K562 (cell line): Measurements from ENCODE around the gene STYXL1. TPM values are rescaled to one million over a fixed set of nuclear protein-coding genes. Genes with fewer than 3 reads are reported as not detected.

Source experiments
- ARID4B ChIP-seq: sonication (generic); formaldehyde crosslinking; IDR thresholded peaks from 2 replicates; pipeline ENCODE4 v1.8.0; 2022; ENCODE audit warnings: mild to moderate bottlenecking, missing genetic modification reagents
- BCL6 ChIP-seq: fragments of 250-450 bp; sonication (Bioruptor Pico); IDR thresholded peaks from 2 replicates; pipeline ENCODE4 v1.4.0; 2020
- CBX1 ChIP-seq: sonication (generic); IDR thresholded peaks from 2 replicates; pipeline ENCODE4 v1.6.1; 2016; ENCODE audit warnings: antibody characterized with exemption, low read depth, mild to moderate bottlenecking
- CLOCK ChIP-seq: fragments of 250-450 bp; sonication (Bioruptor Pico); IDR thresholded peaks from 2 replicates; pipeline ENCODE4 v1.4.0; 2020; ENCODE audit warnings: mild to moderate bottlenecking, moderate library complexity, borderline replicate concordance
- CREB3L1 ChIP-seq: fragments of 450-650 bp; IDR thresholded peaks from 2 replicates; pipeline ENCODE4 v1.6.1; 2014; ENCODE audit warnings: low read depth, mild to moderate bottlenecking, moderate library complexity, borderline replicate concordance
- GTF2B ChIP-seq: IDR thresholded peaks from 2 replicates; pipeline ENCODE4 v1.6.1; 2011; ENCODE audit not compliant: insufficient read length; ENCODE audit errors: extremely low read depth
- NCOA4 ChIP-seq: fragments of 450-650 bp; IDR thresholded peaks from 2 replicates; pipeline ENCODE4 v1.6.1; 2018; ENCODE audit warnings: mild to moderate bottlenecking; ENCODE audit not compliant: partially characterized antibody
- RAD51 ChIP-seq: fragments of 450-650 bp; IDR thresholded peaks from 2 replicates; pipeline ENCODE4 v1.7.1; 2016; ENCODE audit warnings: low read depth, mild to moderate bottlenecking, borderline replicate concordance
- RBBP5 ChIP-seq: fragments of 200-600 bp; sonication (generic); IDR thresholded peaks from 2 replicates; pipeline ENCODE4 v1.6.1; 2012; ENCODE audit warnings: borderline replicate concordance, mild to moderate bottlenecking, low read length, control low read depth, inconsistent platforms; ENCODE audit not compliant: insufficient read depth, poor library complexity, severe bottlenecking
- YY1 ChIP-seq, 3 experiments: IDR thresholded peaks; 2 replicates each; pipeline ENCODE4 v1.6.1; 2011; ENCODE audit warnings: low read length in 2 of 3, mild to moderate bottlenecking in 2 of 3, moderate library complexity in 2 of 3, borderline replicate concordance in 1 of 3, control low read depth in 1 of 3, low read depth in 1 of 3; ENCODE audit not compliant: insufficient read depth in 3 of 3, insufficient replicate concordance in 2 of 3, control insufficient read depth in 1 of 3, insufficient read length in 1 of 3; ENCODE audit errors: extremely low read depth in 1 of 3
- ZBTB33 ChIP-seq: sonication (generic); formaldehyde crosslinking; IDR thresholded peaks from 2 replicates; pipeline ENCODE4 v1.8.1; 2023; ENCODE audit warnings: mild to moderate bottlenecking, missing genetic modification reagents
- ZKSCAN1 ChIP-seq: fragments of 150-350 bp; IDR thresholded peaks from 2 replicates; pipeline ENCODE4 v1.6.1; 2016; ENCODE audit warnings: low read depth, low read length
- polyA plus RNA-seq, 8 experiments: library from polyadenylated mRNA; depleted of rRNA in 4 of 8; stranded (reverse) in 5 of 8; unstranded in 3 of 8; fragments of >200 nt; fragmentation: Nextera tagmentation in 2 of 8; fragmentation: Illumina TruSeq in 1 of 8; extraction: Ambion mirVana in 2 of 8; extraction: Trizol in 1 of 8; gene quantifications; 2 replicates each; pipeline versions ENCODE4 v1.2.1 to v1.2.3, GENCODE V29; 2011 to 2014; ENCODE audit warnings: inconsistent platforms in 1 of 8, missing spikeins in 1 of 8
- total RNA-seq, 7 experiments: library from RNA; depleted of rRNA in 6 of 7; stranded (reverse); fragments of >200 nt in 6 of 7; fragmentation: Illumina TruSeq in 2 of 7; extraction: Trizol in 2 of 7; gene quantifications; 2 replicates each; pipeline versions ENCODE4 v1.2.1 to v1.2.3, GENCODE V29; 2011 to 2021; ENCODE audit warnings: low replicate concordance in 1 of 7

The STYXL1 gene
- total and polyA plus RNA-seq, 9 of the 15 experiments (the other 6 are each of a cell fraction or from before 2014, with no cell fraction given) = 36.5 to 97.2 (median 49.9) TPM

GRCh38 chr7:76047811-76048667 is at the start of gene STYXL1, which contains the start of gene MDH2 (continued):
- peak; percentile 98 for TF ChIP-seq CREB3L1
- TF ChIP-seq GTF2B = peak; percentile 55
- no peak for TF ChIP-seq NCOA4
- peak; percentile 85; the same call in 1 of the 2 replicates for TF ChIP-seq CBX1
- peak; percentile 57; the same call in 1 of the 2 replicates for TF ChIP-seq ZBTB33
- TF ChIP-seq ARID4B (CRISPR knock-in tag) = peak; percentile 89
- no peak for TF ChIP-seq RAD51
- TF ChIP-seq YY1 (IDR thresholded peaks at IDR 0.05; ENCODE audit: borderline replicate concordance in 1 of 3, control insufficient read depth in 1 of 3, extremely low read depth in 1 of 3, insufficient read depth in 3 of 3, insufficient read length in 1 of 3, insufficient replicate concordance in 2 of 3, low read depth in 1 of 3, low read length in 2 of 3) = peak in 2 of 3 experiments; percentile 80 to 86
- TF ChIP-seq CLOCK (CRISPR knock-in tag) = no peak
- peak; percentile 93 for TF ChIP-seq RBBP5
- TF ChIP-seq BCL6 (CRISPR knock-in tag) = no peak
- peak; percentile 22; the same call in 1 of the 2 replicates for TF ChIP-seq ZKSCAN1
